GM23248 (cell line): Measurements from ENCODE around the gene L1TD1.

Experiments
- EZH2 ChIP-seq: fragments of 200-600 bp; sonication (generic); IDR thresholded peaks from 2 replicates; pipeline ENCODE4 v1.6.1; 2018; ENCODE audit warnings: antibody characterized with exemption, mild to moderate bottlenecking; ENCODE audit not compliant: insufficient read depth, poor library complexity, severe bottlenecking
- EZH2phosphoT487 ChIP-seq: fragments of 200-600 bp; sonication (generic); IDR thresholded peaks from 2 replicates; pipeline ENCODE4 v1.6.1; 2018; ENCODE audit warnings: antibody characterized with exemption, moderate library complexity, mild to moderate bottlenecking, low read depth; ENCODE audit not compliant: insufficient read depth

GRCh38 chr1:62229932-62230331 is 35.3 kb downstream of the L1TD1 start:
- TF ChIP-seq EZH2 = no peak
- no peak for TF ChIP-seq EZH2phosphoT487
